Measurements from ENCODE around the gene ITGAL. TPM values are rescaled to one million over a fixed set of nuclear protein-coding genes. Genes with fewer than 3 reads are reported as not detected.

ITGAL gene
- total RNA-seq, 1 donor from 2014 or later, result 0.23 TPM

DNA sequence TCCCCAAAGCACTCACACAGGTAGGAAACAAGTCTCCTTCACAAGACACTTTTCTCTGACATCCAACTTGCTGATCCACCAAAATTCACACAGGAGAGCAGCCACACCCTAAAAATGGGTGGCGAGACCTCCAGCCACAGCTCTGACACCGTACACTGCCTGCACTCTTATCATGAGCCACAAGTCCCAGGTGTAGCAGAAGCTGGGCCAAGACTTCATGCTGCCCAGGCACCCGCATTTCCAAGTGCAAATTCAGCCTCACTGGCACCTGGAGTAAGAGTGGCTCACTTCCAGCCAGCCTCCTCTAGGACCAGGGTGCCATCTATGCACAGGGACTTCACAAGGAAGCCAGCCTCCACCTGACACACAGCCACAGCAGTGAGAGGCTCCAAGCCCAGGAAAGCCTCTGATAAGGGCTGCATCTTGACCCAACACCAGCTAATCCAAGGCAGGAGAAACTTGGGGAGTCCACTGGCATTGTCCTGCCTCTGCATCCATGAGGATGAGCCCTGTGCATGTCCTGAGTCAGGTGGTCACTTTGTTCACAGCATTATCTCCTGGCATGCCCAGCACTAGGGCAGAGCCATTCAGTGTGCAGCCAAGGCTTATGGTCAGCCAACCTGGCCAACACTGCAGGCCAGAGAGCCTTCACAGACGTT lies 56.4 kb downstream of the ITGAL start:
- FAIRE-seq (no peak), DNase-seq (ENCODE audit: low read depth) (no peak)
- H4K20me1 ChIP-seq (ENCODE audit: insufficient read depth, low read length), result no peaks in the 10 kb centered on the region
- Mint-ChIP-seq H3K4me1 (ENCODE audit: low read depth, unreplicated experiment) (peaks cover 4% of the 10 kb centered on the region), H3K4me3 (ENCODE audit: unreplicated experiment) (no peak overlapping the region), H3K9me3 (ENCODE audit: unreplicated experiment) (no peaks in the 10 kb centered on the region), H3K36me3 (ENCODE audit: low read depth, unreplicated experiment) (no peaks in the 10 kb centered on the region), H3K27ac (ENCODE audit: unreplicated experiment) (no peak overlapping the region), H3K27me3 (ENCODE audit: low read depth, unreplicated experiment) (no peaks in the 10 kb centered on the region)
- H3K4me2 ChIP-seq (ENCODE audit: low read length), result no peak overlapping the region
- H3K9ac ChIP-seq (ENCODE audit: low read length), result no peak overlapping the region
- H3K4me3 ChIP-seq (ENCODE audit: insufficient read depth, low read depth, low read length), result no peak overlapping the region
- H3K27me3 ChIP-seq (ENCODE audit: insufficient read depth, low read length), result no peaks in the 10 kb centered on the region
- TF ChIP-seq EZH2 (IDR thresholded peaks at IDR 0.05; ENCODE audit: insufficient read depth, low read length), result no peak
- TF ChIP-seq, protein P1, sequence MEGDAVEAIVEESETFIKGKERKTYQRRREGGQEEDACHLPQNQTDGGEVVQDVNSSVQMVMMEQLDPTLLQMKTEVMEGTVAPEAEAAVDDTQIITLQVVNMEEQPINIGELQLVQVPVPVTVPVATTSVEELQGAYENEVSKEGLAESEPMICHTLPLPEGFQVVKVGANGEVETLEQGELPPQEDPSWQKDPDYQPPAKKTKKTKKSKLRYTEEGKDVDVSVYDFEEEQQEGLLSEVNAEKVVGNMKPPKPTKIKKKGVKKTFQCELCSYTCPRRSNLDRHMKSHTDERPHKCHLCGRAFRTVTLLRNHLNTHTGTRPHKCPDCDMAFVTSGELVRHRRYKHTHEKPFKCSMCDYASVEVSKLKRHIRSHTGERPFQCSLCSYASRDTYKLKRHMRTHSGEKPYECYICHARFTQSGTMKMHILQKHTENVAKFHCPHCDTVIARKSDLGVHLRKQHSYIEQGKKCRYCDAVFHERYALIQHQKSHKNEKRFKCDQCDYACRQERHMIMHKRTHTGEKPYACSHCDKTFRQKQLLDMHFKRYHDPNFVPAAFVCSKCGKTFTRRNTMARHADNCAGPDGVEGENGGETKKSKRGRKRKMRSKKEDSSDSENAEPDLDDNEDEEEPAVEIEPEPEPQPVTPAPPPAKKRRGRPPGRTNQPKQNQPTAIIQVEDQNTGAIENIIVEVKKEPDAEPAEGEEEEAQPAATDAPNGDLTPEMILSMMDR (IDR thresholded peaks at IDR 0.05; ENCODE audit: insufficient read depth, low read depth, low read length), result no peak
- H3K9me3 ChIP-seq (ENCODE audit: insufficient read depth, low read depth, low read length), result no peaks in the 10 kb centered on the region
- no peak overlapping the region for H2AFZ ChIP-seq (ENCODE audit: low read depth, low read length)
- peaks cover 9% of the 10 kb centered on the region for H3K4me1 ChIP-seq (ENCODE audit: insufficient read depth, low read length)
- no peaks in the 10 kb centered on the region for H3K36me3 ChIP-seq (ENCODE audit: insufficient read depth, low read length)
- no peak overlapping the region for H3K27ac ChIP-seq (ENCODE audit: low read depth, low read length)
- peaks cover 17% of the 10 kb centered on the region for H3K79me2 ChIP-seq (ENCODE audit: insufficient read depth, low read length)

DNA sequence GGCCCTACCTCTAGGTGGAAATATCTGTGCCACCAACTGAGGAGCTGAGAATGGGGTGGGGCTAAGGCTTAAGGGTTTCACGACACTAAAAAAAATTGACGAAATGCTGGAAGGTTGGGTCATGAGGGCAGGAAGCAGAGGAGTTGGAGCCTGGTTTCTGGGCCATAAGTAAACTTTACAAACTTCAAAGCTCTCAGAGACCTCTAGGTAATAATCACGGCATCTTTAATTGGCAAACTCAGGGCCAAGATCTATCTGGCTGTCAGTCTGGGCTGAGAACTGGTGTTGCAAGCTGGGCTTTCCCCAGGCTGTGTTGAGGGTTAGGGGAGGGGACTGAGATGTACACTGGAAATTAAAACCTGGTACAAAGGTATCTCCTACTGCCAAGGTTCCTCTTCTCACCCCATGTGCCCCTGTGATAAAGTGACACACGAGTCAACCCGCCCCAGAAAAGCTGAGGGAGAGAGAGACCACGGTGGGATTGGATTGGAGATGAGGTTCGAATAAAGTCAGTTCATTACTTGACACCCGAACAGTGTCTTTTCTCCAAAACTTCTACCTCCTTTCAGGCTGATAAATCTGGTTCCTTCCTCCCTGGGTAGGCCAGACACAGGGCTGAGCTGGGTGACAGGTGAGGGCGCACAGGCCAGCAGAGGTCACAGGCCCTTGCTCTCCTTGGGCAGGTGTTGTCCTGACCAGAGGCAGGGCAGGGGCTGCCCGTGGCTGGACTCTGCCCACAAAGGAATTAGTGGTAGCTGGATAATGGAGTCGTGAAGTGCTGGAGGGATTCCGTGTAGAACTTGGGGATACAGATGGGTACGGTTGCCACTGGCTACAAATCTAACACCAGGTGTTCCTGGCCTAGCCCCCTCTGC lies 57.9 kb downstream of the ITGAL start:
- Mint-ChIP-seq H3K27me3 (ENCODE audit: low read depth, unreplicated experiment) (no peaks in the 10 kb centered on the region), H3K27ac (ENCODE audit: unreplicated experiment) (no peak overlapping the region), H3K4me1 (ENCODE audit: low read depth, unreplicated experiment) (peaks cover 4% of the 10 kb centered on the region), H3K9me3 (ENCODE audit: unreplicated experiment) (no peaks in the 10 kb centered on the region), H3K4me3 (ENCODE audit: unreplicated experiment) (no peak overlapping the region), H3K36me3 (ENCODE audit: low read depth, unreplicated experiment) (no peaks in the 10 kb centered on the region)
- H3K79me2 ChIP-seq (ENCODE audit: insufficient read depth, low read length), result peaks cover 22% of the 10 kb centered on the region
- no peak overlapping the region for H3K4me3 ChIP-seq (ENCODE audit: insufficient read depth, low read depth, low read length)
- H3K4me1 ChIP-seq (ENCODE audit: insufficient read depth, low read length), result peaks cover 21% of the 10 kb centered on the region
- no peak for TF ChIP-seq EZH2 (IDR thresholded peaks at IDR 0.05; ENCODE audit: insufficient read depth, low read length)
- TF ChIP-seq, protein P1 (IDR thresholded peaks at IDR 0.05; ENCODE audit: insufficient read depth, low read depth, low read length), result no peak
- no peak overlapping the region for H3K9ac ChIP-seq (ENCODE audit: low read length)
- H3K9me3 ChIP-seq (ENCODE audit: insufficient read depth, low read depth, low read length), result no peaks in the 10 kb centered on the region
- no peaks in the 10 kb centered on the region for H4K20me1 ChIP-seq (ENCODE audit: insufficient read depth, low read length)
- no peaks in the 10 kb centered on the region for H3K36me3 ChIP-seq (ENCODE audit: insufficient read depth, low read length)
- FAIRE-seq (no peak), DNase-seq (ENCODE audit: low read depth) (no peak)
- no peak overlapping the region for H2AFZ ChIP-seq (ENCODE audit: low read depth, low read length)
- H3K27me3 ChIP-seq (ENCODE audit: insufficient read depth, low read length), result no peaks in the 10 kb centered on the region
- H3K4me2 ChIP-seq (ENCODE audit: low read length), result no peak overlapping the region
- no peak overlapping the region for H3K27ac ChIP-seq (ENCODE audit: low read depth, low read length)

All from astrocyte (in vitro differentiated cells and primary cell).